ENCODE data around the gene KRT84. TPM values are rescaled to one million over a fixed set of nuclear protein-coding genes. Genes with fewer than 3 reads are reported as not detected.

Gene KRT84
- not detected for total RNA-seq

GRCh38 chr12:52385226-52385702 is at the start of gene KRT84:
KRT84 (minus strand) TSS chr12:52385652; CDS start chr12:52385585, 67 bp downstream.
- no peak for DNase-seq

GRCh38 chr12:52434760-52435530 is 49.5 kb upstream of the KRT84 start:
- DNase-seq, result no peak

DNA sequence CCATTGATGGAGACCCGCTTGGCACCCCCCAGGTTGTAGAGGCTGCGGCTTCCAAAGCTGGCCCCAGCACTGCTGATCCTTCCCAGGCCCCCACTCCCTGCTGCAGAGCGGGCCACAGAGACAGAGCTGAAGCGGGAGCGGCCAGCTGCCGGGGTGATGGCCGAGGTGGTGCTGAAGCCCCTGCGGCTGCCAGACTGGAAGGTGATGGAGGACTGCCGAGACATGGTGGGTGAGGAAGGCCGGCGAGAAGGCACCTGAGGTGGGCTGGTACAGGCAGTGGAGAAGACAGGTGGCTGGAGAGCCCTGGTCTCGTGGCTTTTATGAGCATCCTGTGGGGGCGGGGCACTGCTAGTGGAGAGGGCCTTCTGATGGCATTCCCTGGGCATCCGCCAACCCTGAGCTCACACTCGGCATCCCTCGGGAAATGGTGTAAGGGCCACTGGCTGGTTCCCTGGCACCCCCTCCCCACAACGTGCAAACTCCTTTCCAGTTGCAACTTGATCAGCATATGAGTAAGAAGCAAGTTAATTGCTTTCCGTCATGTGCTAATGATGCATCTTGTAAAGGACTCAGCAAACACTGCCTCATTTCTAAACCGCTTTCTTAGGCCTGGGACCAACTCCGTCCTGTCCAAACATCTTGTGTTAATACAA is 48.8 kb upstream of the KRT84 start, which contains the start of gene KRT75:
TSS of gene KRT75 (minus strand) at position 291 of the 653 bp plus-strand sequence. CDS start at position 224, 67 bp downstream.
- DNase-seq, result no peak

- no peak for DNase-seq
Observed at GRCh38 chr12:52433501-52434080, 48.1 kb upstream of the KRT84 start.

GRCh38 chr12:52432559-52433207 is 47.2 kb upstream of the KRT84 start:
- DNase-seq, result no peak

DNA sequence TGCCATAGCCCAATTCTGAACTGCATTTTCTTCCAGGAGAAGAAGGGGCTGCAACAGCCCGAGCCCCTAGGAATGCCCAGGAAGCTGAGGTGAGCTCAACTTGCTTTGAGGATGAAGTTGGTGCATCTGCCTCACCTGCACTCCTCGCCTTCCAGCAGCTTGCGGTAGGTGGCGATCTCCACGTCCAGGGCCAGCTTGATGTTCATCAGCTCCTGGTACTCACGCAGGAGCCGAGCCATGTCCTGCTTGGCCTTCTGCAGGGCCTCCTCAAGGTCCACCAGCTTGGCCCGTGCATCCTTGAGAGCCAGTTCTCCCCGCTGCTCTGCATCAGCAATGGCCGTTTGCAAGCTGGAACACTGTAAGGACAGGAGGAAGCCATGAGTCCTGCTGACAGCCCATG is 42.7 kb upstream of the KRT84 start:
- DNase-seq, result no peak

DNA sequence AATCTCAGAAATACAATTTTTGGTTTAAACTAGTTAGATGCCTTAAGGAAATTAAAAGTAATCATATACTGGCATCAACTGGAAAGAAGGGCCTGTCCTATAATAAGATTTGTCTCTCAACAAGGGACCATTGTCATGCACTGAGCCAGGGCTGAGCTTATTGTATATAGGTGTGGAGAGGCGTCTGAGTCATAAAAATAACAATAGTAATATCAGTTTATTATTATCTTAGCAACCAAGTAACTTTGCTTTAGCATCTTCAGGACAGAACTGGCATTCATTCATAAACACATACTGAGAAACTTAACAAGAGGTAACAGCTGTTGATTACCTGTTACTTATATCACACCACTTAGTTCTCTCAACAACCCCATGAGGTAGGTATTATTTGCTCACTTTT is 41.6 kb upstream of the KRT84 start:
- DNase-seq, result no peak

GRCh38 chr12:52426034-52426433 is 40.6 kb upstream of the KRT84 start:
- DNase-seq, result no peak

DNA sequence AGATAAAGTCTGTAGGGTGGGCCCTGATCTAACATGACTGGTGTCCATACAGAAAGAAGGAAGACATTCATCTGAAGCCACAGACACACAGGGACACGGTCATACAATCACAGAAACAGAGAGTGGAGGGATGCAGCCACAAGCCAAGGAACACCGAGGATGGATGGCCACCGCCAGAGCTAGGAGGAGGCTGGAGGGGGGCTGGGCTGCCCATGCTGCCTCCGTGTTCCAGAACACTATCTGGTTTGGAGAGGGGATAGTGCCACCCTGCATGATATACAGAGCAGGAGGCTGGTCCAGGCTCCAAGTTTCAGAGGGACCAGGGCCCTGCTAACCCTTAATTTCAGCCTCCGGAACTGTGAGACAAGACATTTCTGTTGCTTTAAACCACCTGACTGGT is 40.0 kb upstream of the KRT84 start:
- DNase-seq, result no peak

DNA sequence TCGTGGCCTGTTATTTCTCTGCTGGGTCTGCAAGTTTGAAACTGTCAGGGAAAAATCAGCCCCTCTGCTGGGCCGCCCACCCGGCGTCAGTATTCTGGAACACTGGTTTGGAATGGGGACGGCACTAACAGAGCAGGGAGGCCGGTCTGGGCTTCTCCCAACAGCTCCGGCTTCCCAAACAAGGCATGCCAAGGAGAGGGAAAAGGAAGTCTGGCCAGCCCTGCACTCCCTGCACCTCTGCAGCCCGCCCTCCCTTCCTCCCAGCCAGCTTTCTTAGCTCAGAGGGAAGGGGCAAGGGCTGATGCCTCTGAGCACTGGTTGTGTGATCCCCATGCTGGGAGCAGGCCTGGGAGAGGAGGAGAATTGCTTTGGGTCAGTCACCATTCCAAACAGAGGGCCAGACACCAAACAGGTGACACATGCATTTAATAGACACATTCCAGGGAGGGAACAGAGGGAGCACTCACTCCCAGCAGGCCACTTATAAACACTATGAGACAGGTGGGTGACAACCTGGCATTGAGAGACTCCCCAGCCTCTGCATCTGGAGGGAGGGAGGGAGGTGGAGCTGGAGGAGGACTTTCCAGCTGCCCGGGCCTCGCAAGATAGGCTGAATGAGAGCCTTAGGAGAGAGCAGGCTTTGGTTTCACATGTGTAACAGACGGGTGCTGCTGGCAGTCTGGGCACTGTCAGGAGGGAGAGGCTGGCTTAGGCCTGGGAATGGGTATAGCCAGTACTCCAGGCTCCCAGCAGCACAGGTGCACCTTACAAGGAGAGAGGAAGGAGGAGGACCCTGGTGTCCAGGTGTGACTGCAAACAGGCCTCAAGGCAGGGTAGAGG is 38.4 kb upstream of the KRT84 start:
- DNase-seq, result no peak

GRCh38 chr12:52423035-52423434 is 37.6 kb upstream of the KRT84 start:
- no peak for DNase-seq

- no peak for DNase-seq
Observed at GRCh38 chr12:52419656-52420055, 34.2 kb upstream of the KRT84 start.

DNA sequence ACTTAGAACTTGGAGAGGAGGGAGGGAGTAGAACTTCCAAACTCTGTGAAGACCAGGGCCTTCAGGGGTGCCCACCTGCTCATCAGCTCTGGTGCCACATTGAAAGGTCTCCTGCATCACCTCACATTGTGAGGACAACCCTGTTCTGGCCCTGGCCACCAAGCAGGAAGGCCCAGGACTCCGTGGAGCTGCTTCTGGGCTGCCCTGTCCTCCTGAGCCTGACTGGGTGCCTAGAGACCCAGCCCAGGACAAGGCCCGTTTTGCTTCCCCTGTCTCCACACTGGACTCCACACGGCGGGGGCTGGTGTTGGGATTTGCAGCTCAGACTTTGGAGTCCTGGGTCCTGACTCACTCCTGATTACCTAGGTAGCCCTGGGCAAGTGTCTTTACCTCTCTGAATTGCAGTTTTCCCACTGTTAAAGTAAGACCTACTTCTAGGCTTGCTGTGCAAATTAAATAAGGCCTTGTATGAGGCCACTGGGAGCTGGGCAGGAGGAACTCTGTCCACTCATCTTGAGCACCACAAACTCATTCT is 33.2 kb upstream of the KRT84 start:
- no peak for DNase-seq

DNA sequence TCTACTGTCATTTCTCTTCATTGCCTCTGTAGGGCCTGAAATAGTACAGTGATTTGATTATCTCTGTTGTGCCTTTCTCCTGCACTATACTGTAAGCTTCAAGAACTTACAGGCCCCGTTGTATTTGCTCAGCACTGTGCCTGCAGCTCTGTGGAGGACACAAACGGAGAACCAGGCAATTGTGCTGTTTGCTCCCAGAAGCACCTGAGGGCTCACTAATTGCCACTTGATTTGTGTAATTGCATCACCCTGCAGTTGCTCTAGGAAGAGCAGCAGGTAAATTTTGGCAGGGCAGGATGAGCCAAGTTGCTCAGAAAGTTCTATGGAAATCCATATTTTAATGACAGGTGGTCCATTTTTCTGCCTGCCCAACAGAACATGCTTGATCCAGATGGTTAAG is 32.3 kb upstream of the KRT84 start:
- no peak for DNase-seq

DNA sequence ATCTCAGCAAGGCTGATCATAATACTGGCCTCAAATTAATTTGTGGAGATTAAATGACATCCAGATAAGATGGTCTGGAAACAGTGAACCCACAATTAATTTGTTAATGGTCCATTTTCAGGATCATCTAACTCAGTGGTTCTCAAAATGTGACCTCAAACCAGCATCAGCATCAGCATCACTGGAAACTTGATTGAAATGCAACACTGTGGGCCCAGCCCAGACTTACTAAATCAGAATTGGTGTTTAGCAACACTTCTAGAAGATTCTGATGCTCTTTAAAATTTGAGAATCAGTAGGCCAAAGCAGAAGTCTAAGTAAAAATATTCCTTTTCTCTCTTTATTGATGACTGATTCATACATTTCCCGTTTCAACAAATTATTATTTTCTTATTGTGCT is 31.3 kb upstream of the KRT84 start:
- DNase-seq, result no peak

DNA sequence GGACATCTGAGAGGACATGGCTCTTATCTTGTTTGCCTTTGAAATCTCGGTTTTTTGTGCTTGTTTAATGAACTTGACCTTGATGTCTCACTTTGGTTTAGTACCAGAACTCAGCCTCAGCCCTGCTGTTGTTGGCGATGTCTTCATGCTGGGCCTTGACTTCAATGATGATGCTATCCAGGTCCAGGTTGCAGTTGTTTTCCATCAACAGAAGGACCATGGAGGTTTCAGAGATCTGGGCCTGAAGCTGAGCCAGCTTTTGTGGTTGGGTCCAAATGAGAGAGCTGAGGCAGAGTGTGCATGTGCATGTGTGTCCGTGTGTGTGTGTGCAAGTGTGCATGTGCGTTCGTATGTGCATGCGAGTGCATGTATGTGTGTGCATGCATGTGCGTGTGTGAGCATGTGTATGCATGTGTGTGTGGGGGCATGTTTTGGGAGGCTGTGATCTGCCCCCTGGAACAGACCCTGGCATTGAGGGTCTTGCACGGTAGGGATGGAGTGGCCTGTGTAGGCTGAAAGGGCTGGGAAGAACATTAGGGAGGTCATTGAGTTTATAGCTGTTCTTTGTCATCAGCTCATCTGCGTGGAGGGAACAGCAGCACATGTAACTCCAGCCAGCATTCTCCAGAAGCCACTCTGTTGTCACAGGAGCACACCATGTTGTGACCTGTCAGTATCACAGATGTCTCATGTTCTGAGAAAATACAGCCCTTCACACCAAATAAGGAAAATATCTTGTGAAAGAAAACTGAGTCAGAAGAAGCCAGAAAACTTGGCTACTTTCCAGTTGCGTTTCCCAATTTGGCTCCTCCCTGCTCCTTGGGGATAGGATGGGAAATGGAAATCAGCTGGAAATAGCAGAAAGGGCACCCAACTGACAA is 30.7 kb upstream of the KRT84 start:
- no peak for DNase-seq

DNA sequence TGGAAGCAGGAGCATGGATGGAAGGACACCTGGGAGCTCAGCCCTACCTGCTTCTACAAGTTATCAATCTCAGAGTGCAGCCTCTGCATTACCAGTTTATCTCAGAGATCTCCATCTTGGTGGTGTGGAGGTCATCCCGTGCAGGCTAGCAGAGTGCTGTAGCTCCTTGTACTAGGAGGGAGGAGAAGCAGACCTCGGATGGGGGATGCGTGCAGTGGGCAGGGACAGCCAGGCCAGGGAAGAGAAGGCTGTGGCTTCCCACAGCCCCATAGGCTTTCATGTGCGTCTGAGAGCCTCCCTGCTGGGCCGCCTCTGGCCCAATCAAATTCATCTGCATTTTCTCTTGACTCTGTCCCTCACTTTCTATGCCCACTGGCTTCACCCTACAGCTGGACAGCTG is 29.5 kb upstream of the KRT84 start:
- no peak for DNase-seq

DNA sequence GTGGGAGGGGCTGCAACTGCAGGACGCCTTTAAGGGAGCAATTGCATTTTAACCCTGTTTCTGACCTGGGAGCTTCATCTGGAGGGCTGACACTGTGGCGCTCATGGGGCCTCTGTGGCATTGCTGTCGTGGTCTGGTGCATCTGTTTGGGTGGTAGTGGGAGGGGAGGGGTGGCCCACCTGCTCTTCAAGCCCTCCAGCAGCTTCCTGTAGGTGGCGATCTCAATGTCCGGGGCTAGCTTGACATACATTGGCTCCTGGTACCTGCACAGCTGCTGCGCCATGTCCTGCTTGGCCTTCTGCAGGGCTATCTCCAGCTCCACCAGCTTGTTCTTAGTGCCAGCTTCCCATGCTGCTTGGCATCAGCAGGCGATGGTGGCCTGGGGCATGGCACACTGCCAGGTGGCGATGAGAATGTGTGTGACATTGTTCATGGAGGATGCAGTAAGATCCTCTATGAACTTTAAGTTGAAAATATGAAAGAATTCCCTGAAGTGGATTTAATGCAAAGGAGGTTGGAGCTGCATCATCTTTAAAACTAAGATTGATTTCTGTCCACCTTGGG is 28.4 kb upstream of the KRT84 start:
- no peak for DNase-seq

DNA sequence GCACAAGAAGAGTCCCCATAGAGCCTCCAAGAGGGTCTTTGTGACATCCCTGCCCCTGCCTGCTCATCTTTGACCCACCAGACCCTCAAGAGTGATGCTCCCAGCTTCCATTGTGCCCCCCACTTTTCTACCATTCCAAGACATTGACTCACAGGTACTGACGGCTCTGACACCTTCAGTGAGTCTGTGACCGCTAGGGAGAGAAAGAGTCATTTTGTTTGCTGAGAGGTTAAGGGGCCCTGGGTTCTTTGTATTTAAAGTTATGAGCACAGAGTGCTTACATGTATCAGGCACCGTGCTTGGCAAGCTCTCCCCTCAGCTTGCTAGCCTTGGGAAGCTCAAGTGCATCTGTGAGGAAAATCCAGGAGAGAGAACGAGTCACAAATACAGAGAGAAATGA is 27.8 kb upstream of the KRT84 start:
- DNase-seq, result no peak

- no peak for DNase-seq
Observed at GRCh38 chr12:52411815-52412214, 26.4 kb upstream of the KRT84 start.

All from effector CD4-positive, alpha-beta T cell (primary cell).